ENCODE data around the gene LAMTOR5. TPM values are rescaled to one million over a fixed set of nuclear protein-coding genes. Genes with fewer than 3 reads are reported as not detected.
"Not testable (repeated sequence)": the region's sequence is repeated elsewhere in the genome, so short reads cannot be mapped to it uniquely, and the experiment has no call there.

LAMTOR5 gene
- total RNA-seq, 6 donors from 2014 or later = 26.5 to 130 (median 89.9) TPM

- Histone ChIP-seq H3K36me3 (peaks cover 45 to 67% (median 53%) of the 10 kb centered on the region in 4 donors), H3K9me3 (no peaks in the 10 kb centered on the region), H3K27ac (no peak overlapping the region), H3K4me3 (no peak overlapping the region), H3K4me1 (peaks cover 13 to 23% (median 15%) of the 10 kb centered on the region in 4 donors), H3K27me3 (no peaks in the 10 kb centered on the region)
- TF ChIP-seq, protein P1, sequence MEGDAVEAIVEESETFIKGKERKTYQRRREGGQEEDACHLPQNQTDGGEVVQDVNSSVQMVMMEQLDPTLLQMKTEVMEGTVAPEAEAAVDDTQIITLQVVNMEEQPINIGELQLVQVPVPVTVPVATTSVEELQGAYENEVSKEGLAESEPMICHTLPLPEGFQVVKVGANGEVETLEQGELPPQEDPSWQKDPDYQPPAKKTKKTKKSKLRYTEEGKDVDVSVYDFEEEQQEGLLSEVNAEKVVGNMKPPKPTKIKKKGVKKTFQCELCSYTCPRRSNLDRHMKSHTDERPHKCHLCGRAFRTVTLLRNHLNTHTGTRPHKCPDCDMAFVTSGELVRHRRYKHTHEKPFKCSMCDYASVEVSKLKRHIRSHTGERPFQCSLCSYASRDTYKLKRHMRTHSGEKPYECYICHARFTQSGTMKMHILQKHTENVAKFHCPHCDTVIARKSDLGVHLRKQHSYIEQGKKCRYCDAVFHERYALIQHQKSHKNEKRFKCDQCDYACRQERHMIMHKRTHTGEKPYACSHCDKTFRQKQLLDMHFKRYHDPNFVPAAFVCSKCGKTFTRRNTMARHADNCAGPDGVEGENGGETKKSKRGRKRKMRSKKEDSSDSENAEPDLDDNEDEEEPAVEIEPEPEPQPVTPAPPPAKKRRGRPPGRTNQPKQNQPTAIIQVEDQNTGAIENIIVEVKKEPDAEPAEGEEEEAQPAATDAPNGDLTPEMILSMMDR (IDR thresholded peaks at IDR 0.05) = no peak
- no peak for TF ChIP-seq POLR2AphosphoS5 (IDR thresholded peaks at IDR 0.05)
- no peak for TF ChIP-seq POLR2A (IDR thresholded peaks at IDR 0.05)
- TF ChIP-seq EP300 (IDR thresholded peaks at IDR 0.05) = no peak
- WGBS, 2 donors = 95 to 97% methylated on average over 5 of the region's 5 CpGs
- ATAC-seq (ENCODE audit: low FRiP score in 2 of 2) (no peak), DNase-seq (no peak)
These were observed 3.7 kb downstream of the LAMTOR5 start for GRCh38 chr1:110403805-110404204.

DNA sequence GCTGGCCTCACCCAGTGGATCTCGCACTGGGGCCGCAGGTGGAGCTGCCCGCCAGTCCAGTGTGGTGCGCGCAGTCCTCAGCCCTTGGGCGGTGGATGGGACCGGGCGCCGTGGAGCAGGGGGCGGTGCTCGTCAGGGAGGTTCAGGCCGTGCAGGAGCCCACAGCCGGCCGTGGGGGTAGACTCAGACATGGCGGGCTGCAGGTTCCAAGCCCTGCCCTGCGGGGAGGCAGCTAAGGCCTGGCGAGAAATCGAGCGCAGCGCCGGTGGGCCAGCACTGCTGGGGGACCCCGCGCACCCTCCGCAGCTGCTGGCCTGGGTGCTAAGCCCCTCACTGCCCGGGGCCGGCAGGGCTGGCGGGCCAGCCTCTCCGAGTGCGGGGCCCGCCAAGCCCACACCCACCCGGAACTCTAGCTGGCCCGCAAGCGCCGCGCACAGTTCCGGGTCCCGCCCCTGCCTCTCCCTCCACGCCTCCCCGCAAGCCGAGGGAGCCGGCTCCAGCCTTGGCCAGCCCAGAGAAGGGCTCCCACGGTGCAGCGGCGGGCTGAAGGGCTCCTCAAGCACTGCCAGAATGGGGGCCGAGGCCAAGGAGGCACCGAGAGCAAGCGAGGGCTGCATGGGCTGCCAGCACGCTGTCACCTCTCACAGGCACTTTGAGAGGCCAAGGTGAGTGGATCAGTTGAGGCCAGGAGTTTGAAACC lies 11.1 kb downstream of the LAMTOR5 start:
- not testable (repeated sequence) for H3K27ac ChIP-seq
- H3K36me3 ChIP-seq = peaks cover 13 to 59% (median 34%) of the 10 kb centered on the region in 4 donors
- 92 to 97% methylated on average over 13 to 47 of the region's 48 CpGs for WGBS, 2 donors

GRCh38 chr1:110394493-110394820 lies 13.0 kb downstream of the LAMTOR5 start:
- ATAC-seq (ENCODE audit: low FRiP score in 2 of 2) = no peak
- Histone ChIP-seq H3K4me1 (peaks cover 0 to 4% (median 1%) of the 10 kb centered on the region in 4 donors), H3K27me3 (no peaks in the 10 kb centered on the region), H3K36me3 (peaks cover 0 to 41% (median 18%) of the 10 kb centered on the region in 4 donors), H3K9me3 (no peaks in the 10 kb centered on the region), H3K27ac (no peak overlapping the region), H3K4me3 (no peak overlapping the region)
- 98% methylated on average over 3 of the region's 3 CpGs for WGBS, 2 donors
- no peak for DNase-seq
- no peak for TF ChIP-seq EP300 (IDR thresholded peaks at IDR 0.05)
- TF ChIP-seq, protein P1 (IDR thresholded peaks at IDR 0.05) = no peak
- no peak for TF ChIP-seq POLR2A (IDR thresholded peaks at IDR 0.05)
- no peak for TF ChIP-seq POLR2AphosphoS5 (IDR thresholded peaks at IDR 0.05)

More for the DNA sequence above, 11.1 kb downstream of the LAMTOR5 start:
- not testable (repeated sequence) for H3K27me3 ChIP-seq; H3K4me1 ChIP-seq; H3K4me3 ChIP-seq; ATAC-seq (ENCODE audit: low FRiP score in 2 of 2); H3K9me3 ChIP-seq
- DNase-seq = peak in 1 of 2 donors; percentile 79

DNA sequence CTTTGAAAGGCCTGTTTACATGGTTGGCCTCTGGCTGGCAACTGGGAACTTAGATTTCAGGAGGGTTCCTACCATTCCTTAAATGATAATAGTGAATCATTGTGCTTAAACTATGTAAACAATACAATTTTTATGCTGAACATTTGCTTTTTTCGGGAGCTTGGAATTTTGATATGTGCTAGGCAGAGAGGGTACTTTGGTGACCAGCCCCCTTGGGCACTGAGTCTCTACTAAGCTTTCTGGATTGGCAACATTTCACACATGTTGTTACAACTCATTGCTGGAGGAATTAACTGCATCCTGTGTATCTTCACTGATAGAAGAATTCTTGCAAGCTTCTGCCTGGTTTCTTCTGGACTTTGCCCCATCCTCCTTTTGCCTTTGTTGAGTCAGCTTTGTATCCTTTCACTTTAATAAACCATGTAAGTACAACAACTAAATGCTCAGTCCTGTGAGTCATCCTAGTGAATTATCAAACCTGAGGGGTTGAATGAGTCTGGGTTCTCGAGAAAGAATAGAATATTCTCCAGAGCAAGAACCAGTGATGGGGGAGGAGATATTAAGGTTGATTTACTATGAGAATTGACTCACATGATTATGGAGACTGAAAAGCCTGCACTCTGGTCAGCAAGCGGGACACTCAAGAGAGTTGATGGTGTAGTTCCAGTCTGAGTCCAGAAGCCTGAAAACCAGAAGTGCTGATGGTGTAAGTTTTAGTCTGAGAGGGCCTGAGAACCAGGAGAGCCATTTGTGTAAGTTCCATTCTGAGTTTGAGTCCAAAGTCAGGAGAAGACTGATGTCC lies 13.6 kb downstream of the LAMTOR5 start:
- TF ChIP-seq EP300 (IDR thresholded peaks at IDR 0.05) = no peak
- TF ChIP-seq, protein P1 (IDR thresholded peaks at IDR 0.05) = no peak
- TF ChIP-seq POLR2AphosphoS5 (IDR thresholded peaks at IDR 0.05) = no peak
- no peak for TF ChIP-seq POLR2A (IDR thresholded peaks at IDR 0.05)
- H3K4me3 ChIP-seq = no peak overlapping the region
- DNase-seq (no peak), ATAC-seq (ENCODE audit: low FRiP score in 2 of 2) (no peak)
- WGBS, 2 donors = 72 to 84% methylated on average over 3 of the region's 3 CpGs
- H3K9me3 ChIP-seq = no peaks in the 10 kb centered on the region
- peaks cover 0 to 35% (median 17%) of the 10 kb centered on the region in 4 donors for H3K36me3 ChIP-seq
- H3K27ac ChIP-seq = no peak overlapping the region
- H3K4me1 ChIP-seq = peaks cover 0 to 10% (median 2%) of the 10 kb centered on the region in 4 donors
- no peaks in the 10 kb centered on the region for H3K27me3 ChIP-seq

DNA sequence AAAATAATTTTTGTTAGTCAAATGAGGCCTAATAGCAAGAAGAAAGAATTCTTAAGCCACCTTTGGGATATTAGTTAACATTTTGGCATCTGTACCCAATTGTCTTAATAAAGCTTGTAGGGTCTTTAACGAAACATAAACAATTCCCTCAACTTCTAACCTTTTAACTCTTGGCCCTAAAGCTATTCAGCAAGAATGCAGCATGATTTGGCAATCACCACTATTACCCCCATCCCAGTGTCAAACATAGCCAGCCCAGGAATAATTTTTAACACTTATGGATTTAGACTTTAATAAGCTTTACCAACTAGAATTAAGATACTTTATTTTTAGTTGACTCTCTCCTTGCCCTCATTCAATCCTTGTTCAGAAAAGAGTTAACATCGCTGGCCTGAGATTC lies 14.2 kb downstream of the LAMTOR5 start:
- no peak for ATAC-seq (ENCODE audit: low FRiP score in 2 of 2)
- H3K27me3 ChIP-seq = no peaks in the 10 kb centered on the region
- DNase-seq = no peak
- peaks cover 0 to 14% (median 4%) of the 10 kb centered on the region in 4 donors for H3K4me1 ChIP-seq
- no peak for TF ChIP-seq POLR2A (IDR thresholded peaks at IDR 0.05)
- no peak for TF ChIP-seq POLR2AphosphoS5 (IDR thresholded peaks at IDR 0.05)
- TF ChIP-seq EP300 (IDR thresholded peaks at IDR 0.05) = no peak
- TF ChIP-seq, protein P1 (IDR thresholded peaks at IDR 0.05) = no peak
- H3K4me3 ChIP-seq = no peak overlapping the region
- 87 to 88% methylated on average over 2 of the region's 2 CpGs for WGBS, 2 donors
- H3K36me3 ChIP-seq = peaks cover 0 to 29% (median 11%) of the 10 kb centered on the region in 4 donors
- H3K9me3 ChIP-seq = no peaks in the 10 kb centered on the region
- no peak overlapping the region for H3K27ac ChIP-seq
